Hepatocyte (in vitro differentiated cells): ENCODE results near the gene MB21D2.

Source experiments
- EZH2 ChIP-seq: fragments of 200-600 bp; sonication (generic); IDR thresholded peaks from 2 replicates; pipeline ENCODE4 v1.6.1; 2016; ENCODE audit warnings: antibody characterized with exemption, mild to moderate bottlenecking, borderline replicate concordance
- EZH2phosphoT487 ChIP-seq: fragments of 200-600 bp; sonication (generic); IDR thresholded peaks from one replicate; pipeline ENCODE4 v1.6.1; 2018; ENCODE audit warnings: antibody characterized with exemption, mild to moderate bottlenecking, low read depth, moderate library complexity; ENCODE audit not compliant: unreplicated experiment, severe bottlenecking
- TF ChIP-seq, protein P1 (sequence below): fragments of 200-600 bp; sonication (generic); IDR thresholded peaks from 2 replicates; pipeline ENCODE4 v1.5.1; 2016; ENCODE audit warnings: antibody characterized with exemption, mild to moderate bottlenecking; ENCODE audit not compliant: poor library complexity

DNA sequence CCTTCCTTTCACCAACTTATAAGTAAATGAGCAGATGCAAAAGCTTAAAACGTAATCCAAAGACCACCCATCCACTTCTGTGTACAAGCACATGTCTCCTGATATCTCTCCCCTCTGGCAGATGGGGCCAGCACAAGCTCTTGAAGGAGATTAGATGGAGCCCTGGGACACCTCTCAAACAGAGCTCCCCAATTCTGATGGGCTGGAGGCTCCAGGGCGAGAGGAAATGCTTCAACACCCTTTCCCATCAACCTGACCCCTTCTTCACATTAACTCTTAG lies 73.2 kb downstream of the MB21D2 start:
- TF ChIP-seq, protein P1, sequence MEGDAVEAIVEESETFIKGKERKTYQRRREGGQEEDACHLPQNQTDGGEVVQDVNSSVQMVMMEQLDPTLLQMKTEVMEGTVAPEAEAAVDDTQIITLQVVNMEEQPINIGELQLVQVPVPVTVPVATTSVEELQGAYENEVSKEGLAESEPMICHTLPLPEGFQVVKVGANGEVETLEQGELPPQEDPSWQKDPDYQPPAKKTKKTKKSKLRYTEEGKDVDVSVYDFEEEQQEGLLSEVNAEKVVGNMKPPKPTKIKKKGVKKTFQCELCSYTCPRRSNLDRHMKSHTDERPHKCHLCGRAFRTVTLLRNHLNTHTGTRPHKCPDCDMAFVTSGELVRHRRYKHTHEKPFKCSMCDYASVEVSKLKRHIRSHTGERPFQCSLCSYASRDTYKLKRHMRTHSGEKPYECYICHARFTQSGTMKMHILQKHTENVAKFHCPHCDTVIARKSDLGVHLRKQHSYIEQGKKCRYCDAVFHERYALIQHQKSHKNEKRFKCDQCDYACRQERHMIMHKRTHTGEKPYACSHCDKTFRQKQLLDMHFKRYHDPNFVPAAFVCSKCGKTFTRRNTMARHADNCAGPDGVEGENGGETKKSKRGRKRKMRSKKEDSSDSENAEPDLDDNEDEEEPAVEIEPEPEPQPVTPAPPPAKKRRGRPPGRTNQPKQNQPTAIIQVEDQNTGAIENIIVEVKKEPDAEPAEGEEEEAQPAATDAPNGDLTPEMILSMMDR: no peak
- TF ChIP-seq EZH2phosphoT487: no peak
- no peak for TF ChIP-seq EZH2
